MM.1S (cell line): ENCODE data around the gene CHD6.

Experiments
- CTCF ChIP-seq: fragments of 300-600 bp; sonication (generic); IDR thresholded peaks from 2 replicates; pipeline ENCODE4 v1.5.1; 2016; ENCODE audit warnings: antibody characterized with exemption, low read length, mixed read lengths
- EZH2 ChIP-seq: fragments of 300-600 bp; sonication (generic); optimal IDR thresholded peaks from 2 replicates; pipeline ENCODE3; 2017; ENCODE audit warnings: low read depth, mild to moderate bottlenecking, antibody characterized with exemption, low read length, mixed read lengths
- EZH2phosphoT487 ChIP-seq: fragments of 300-600 bp; sonication (generic); IDR thresholded peaks from 2 replicates; pipeline ENCODE4 v1.6.1; 2018; ENCODE audit warnings: antibody characterized with exemption, low read length

GRCh38 chr20:41359541-41360011 is 258.6 kb downstream of the CHD6 start:
- TF ChIP-seq CTCF (no peak), EZH2 (no peak), EZH2phosphoT487 (no peak)
